PC-9 (cell line): ENCODE results near the gene SGSM1.

Source experiments
- EZH2 ChIP-seq: fragments of 200-600 bp; sonication (generic); IDR thresholded peaks from 2 replicates; pipeline ENCODE4 v1.8.0; 2017; ENCODE audit warnings: antibody characterized with exemption, low read depth
- TF ChIP-seq, protein P1 (sequence below): fragments of 200-600 bp; sonication (generic); conservative IDR thresholded peaks from 2 replicates; pipeline ENCODE4 v1.6.1; 2017; ENCODE audit warnings: mixed run types, antibody characterized with exemption, mild to moderate bottlenecking, moderate library complexity

DNA sequence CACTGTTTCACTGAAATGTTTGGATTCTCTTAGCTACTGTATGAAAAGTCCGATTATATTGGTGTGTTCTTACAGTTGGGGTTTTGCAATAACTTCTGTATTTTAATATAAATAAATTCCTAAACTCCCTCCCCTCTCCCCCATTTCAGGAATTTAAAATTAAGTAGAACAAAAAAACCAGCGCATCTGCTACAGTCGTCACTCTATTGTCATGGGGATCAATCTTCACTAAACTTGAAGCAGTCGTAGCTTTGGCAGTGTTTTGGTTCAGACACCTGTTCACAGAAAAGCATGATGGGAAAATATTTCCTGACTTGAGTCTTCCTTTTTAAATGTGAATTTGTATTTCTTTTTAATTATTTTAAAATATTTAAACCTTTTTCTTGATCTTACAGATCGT, 40.8 kb upstream of the SGSM1 start:
- TF ChIP-seq, protein P1, sequence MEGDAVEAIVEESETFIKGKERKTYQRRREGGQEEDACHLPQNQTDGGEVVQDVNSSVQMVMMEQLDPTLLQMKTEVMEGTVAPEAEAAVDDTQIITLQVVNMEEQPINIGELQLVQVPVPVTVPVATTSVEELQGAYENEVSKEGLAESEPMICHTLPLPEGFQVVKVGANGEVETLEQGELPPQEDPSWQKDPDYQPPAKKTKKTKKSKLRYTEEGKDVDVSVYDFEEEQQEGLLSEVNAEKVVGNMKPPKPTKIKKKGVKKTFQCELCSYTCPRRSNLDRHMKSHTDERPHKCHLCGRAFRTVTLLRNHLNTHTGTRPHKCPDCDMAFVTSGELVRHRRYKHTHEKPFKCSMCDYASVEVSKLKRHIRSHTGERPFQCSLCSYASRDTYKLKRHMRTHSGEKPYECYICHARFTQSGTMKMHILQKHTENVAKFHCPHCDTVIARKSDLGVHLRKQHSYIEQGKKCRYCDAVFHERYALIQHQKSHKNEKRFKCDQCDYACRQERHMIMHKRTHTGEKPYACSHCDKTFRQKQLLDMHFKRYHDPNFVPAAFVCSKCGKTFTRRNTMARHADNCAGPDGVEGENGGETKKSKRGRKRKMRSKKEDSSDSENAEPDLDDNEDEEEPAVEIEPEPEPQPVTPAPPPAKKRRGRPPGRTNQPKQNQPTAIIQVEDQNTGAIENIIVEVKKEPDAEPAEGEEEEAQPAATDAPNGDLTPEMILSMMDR: no peak
- no peak for TF ChIP-seq EZH2
